Skin of body (tissue), 2 donors: ENCODE measurements around the gene TJP2. TPM values are rescaled to one million over a fixed set of nuclear protein-coding genes. Genes with fewer than 3 reads are reported as not detected.
"Not testable (repeated sequence)": the region's sequence is repeated elsewhere in the genome, so short reads cannot be mapped to it uniquely, and the experiment has no call there.

Experiments
- DNase-seq: peaks from one replicate; lab custom pipeline; 2025; lab: John Stamatoyannopoulos, UW
- total RNA-seq: library from RNA; depleted of rRNA; stranded (reverse); fragments of >200 nt; gene quantifications from one replicate; pipeline ENCODE4 v1.2.3, GENCODE V29; 2014

The TJP2 gene
- total RNA-seq, 1 donor from 2014 or later: 78.6 TPM

GRCh38 chr9:69283003-69283402 lies 108.9 kb downstream of the TJP2 start:
- DNase-seq: no peak

GRCh38 chr9:69292078-69292477 lies 118.0 kb downstream of the TJP2 start:
- no peak for DNase-seq

GRCh38 chr9:69293156-69293555 lies 119.1 kb downstream of the TJP2 start:
- DNase-seq: no peak

GRCh38 chr9:69295872-69296552 lies 121.9 kb downstream of the TJP2 start:
- no peak for DNase-seq

GRCh38 chr9:69297300-69297980 lies 123.4 kb downstream of the TJP2 start:
- no peak for DNase-seq

- DNase-seq: no peak
Measured at GRCh38 chr9:69299315-69299714, 125.2 kb downstream of the TJP2 start.

- DNase-seq: peak; percentile 30
Measured at GRCh38 chr9:69299826-69300225, 125.7 kb downstream of the TJP2 start.

GRCh38 chr9:69303331-69303730 lies 129.3 kb downstream of the TJP2 start:
- no peak for DNase-seq

- DNase-seq: not testable (repeated sequence)
Measured at GRCh38 chr9:69306895-69307445, 132.9 kb downstream of the TJP2 start.

- peak; percentile 50 for DNase-seq
Measured at GRCh38 chr9:69307446-69308205, 133.5 kb downstream of the TJP2 start.

- no peak for DNase-seq
Measured at GRCh38 chr9:69308206-69308931, 134.3 kb downstream of the TJP2 start.

- no peak for DNase-seq
Measured at GRCh38 chr9:69313175-69313574, 139.1 kb downstream of the TJP2 start.

- no peak for DNase-seq
Measured at GRCh38 chr9:69314547-69314946, 140.5 kb downstream of the TJP2 start.

GRCh38 chr9:69317081-69317480 lies 143.0 kb downstream of the TJP2 start:
- no peak for DNase-seq

GRCh38 chr9:69317894-69318293 lies 143.8 kb downstream of the TJP2 start:
- no peak for DNase-seq

- no peak for DNase-seq
Measured at GRCh38 chr9:69319324-69320025, 145.4 kb downstream of the TJP2 start.

GRCh38 chr9:69322256-69322655 lies 148.2 kb downstream of the TJP2 start:
- no peak for DNase-seq

GRCh38 chr9:69323861-69324260 lies 149.8 kb downstream of the TJP2 start:
- DNase-seq: no peak
